Hepatocyte (in vitro differentiated cells): Measurements from ENCODE around the gene PAPPA.

Experiments
- CTCF ChIP-seq: fragments of 200-600 bp; sonication (generic); IDR thresholded peaks from 2 replicates; pipeline ENCODE4 v1.5.1; 2016; ENCODE audit warnings: antibody characterized with exemption, mild to moderate bottlenecking; ENCODE audit not compliant: poor library complexity
- EZH2 ChIP-seq: fragments of 200-600 bp; sonication (generic); IDR thresholded peaks from 2 replicates; pipeline ENCODE4 v1.6.1; 2016; ENCODE audit warnings: antibody characterized with exemption, mild to moderate bottlenecking, borderline replicate concordance
- EZH2phosphoT487 ChIP-seq: fragments of 200-600 bp; sonication (generic); IDR thresholded peaks from one replicate; pipeline ENCODE4 v1.6.1; 2018; ENCODE audit warnings: antibody characterized with exemption, mild to moderate bottlenecking, low read depth, moderate library complexity; ENCODE audit not compliant: unreplicated experiment, severe bottlenecking

GRCh38 chr9:116372786-116373185, 219.2 kb downstream of the PAPPA start:
- TF ChIP-seq CTCF (no peak), EZH2 (no peak), EZH2phosphoT487 (no peak)
